ENCODE data around the gene LRMDA. TPM values are rescaled to one million over a fixed set of nuclear protein-coding genes. Genes with fewer than 3 reads are reported as not detected.

Gene LRMDA
- polyA plus RNA-seq, 3 donors = 39.8 to 59.6 (median 56.4) TPM

DNA sequence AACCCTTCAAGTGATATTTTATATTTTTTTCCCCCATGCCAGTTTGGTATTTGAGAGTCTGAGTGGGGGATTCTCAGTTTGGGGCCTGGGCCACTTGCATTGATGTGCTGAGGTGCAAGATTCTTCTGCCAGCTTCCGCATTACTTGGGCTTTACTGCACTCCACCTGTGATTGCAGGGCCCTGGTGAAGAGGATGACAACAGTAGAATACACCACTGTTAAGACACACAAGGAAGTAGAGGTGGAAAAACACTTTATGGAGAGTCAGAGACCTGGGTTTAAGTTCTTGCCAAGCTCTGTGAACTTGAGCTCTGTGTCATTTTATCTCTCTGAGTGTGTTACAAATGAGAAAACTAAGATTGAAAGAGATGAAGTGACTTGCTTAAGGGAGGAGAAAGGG, 209.4 kb downstream of the LRMDA start:
- Histone ChIP-seq H3K4me1 (ENCODE audit: control insufficient read depth in 1 of 2, insufficient read depth in 2 of 2, low read length in 2 of 2) (no peaks in the 10 kb centered on the region), H3K9me3 (replicated peaks in 1 of 2; ENCODE audit: control insufficient read depth in 1 of 2, insufficient read depth in 1 of 2, low read length in 2 of 2) (no peaks in the 10 kb centered on the region), H3K9ac (ENCODE audit: insufficient read depth, low read length, poor library complexity, severe bottlenecking) (no peak overlapping the region), H4K20me1 (ENCODE audit: insufficient read depth, low read length) (peaks cover 7% of the 10 kb centered on the region), H3K79me2 (ENCODE audit: insufficient read depth, low read length) (peaks cover 19% of the 10 kb centered on the region), H3K27ac (ENCODE audit: low read depth in 1 of 2, low read length in 2 of 2) (no peak overlapping the region), H3K4me3 (replicated peaks in 1 of 3; ENCODE audit: low read depth in 2 of 3, low read length in 3 of 3) (no peak overlapping the region), H3K27me3 (ENCODE audit: control insufficient read depth in 2 of 2, insufficient read depth in 2 of 2, low read length in 2 of 2) (no peaks in the 10 kb centered on the region), H3K4me2 (replicated peaks; ENCODE audit: extremely low read depth, low read length, poor library complexity, severe bottlenecking) (no peak overlapping the region), H3K36me3 (replicated peaks in 1 of 2; ENCODE audit: control insufficient read depth in 1 of 2, insufficient read depth in 2 of 2, low read length in 2 of 2) (no peaks in the 10 kb centered on the region), H2AFZ (ENCODE audit: insufficient read depth, low read depth, low read length, poor library complexity, severe bottlenecking) (no peak overlapping the region)
- Mint-ChIP-seq H3K27ac (peak overlapping the region in 2 of 7 donors; percentile 20 to 67), H3K36me3 (peaks cover 2 to 15% of the 10 kb centered on the region in 2 donors), H3K4me3 (no peak overlapping the region), H3K9me3 (no peaks in the 10 kb centered on the region), H3K27me3 (ENCODE audit: low read depth in 3 of 3) (no peaks in the 10 kb centered on the region), H3K4me1 (peaks cover 2% of the 10 kb centered on the region)
- no peak for TF ChIP-seq CTCF (IDR thresholded peaks at IDR 0.05)
- no peak for DNase-seq
- WGBS (ENCODE audit: insufficient coverage) = no CpG with 5 or more reads among the region's 1 CpG
- intact Hi-C loops (cut with micrococcal nuclease) = no loop called here

DNA sequence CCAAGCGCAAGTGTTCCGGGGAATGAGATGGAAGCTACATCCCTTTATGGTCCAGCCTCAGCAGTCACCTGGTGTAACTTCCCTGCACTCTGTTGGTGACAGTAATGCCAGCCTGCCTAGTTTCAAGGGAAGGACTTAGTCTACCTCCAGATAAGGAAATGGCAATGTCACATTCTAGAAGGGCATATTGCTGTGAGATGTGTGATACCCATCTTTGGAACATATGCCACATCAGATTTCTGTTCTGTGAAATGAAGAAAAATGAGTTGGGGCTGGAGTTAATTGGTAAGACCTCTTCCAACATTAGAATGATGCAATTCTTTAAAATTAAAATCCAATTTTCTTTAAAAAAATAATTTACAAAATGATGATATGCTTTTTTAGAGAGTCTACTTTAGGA, 212.0 kb downstream of the LRMDA start:
- H3K4me1 Mint-ChIP-seq = peaks cover 9% of the 10 kb centered on the region
- no peak overlapping the region for H3K27ac Mint-ChIP-seq
- no peaks in the 10 kb centered on the region for H3K27me3 Mint-ChIP-seq (ENCODE audit: low read depth in 3 of 3)
- H3K79me2 ChIP-seq (ENCODE audit: insufficient read depth, low read length) = peaks cover 24% of the 10 kb centered on the region
- no peak overlapping the region for H3K4me2 ChIP-seq (replicated peaks; ENCODE audit: extremely low read depth, low read length, poor library complexity, severe bottlenecking)
- H3K36me3 ChIP-seq (replicated peaks in 1 of 2; ENCODE audit: control insufficient read depth in 1 of 2, insufficient read depth in 2 of 2, low read length in 2 of 2) = peaks cover 0 to 6% of the 10 kb centered on the region in 2 donors
- intact Hi-C loops (cut with micrococcal nuclease) = no loop called here
- no peak for DNase-seq
- no peak overlapping the region for H2AFZ ChIP-seq (ENCODE audit: insufficient read depth, low read depth, low read length, poor library complexity, severe bottlenecking)
- H4K20me1 ChIP-seq (ENCODE audit: insufficient read depth, low read length) = peaks cover 2% of the 10 kb centered on the region
- no peak for TF ChIP-seq CTCF (IDR thresholded peaks at IDR 0.05)
- 100% methylated on average over 2 of the region's 2 CpGs for WGBS (ENCODE audit: insufficient coverage)
- peaks cover 5 to 9% of the 10 kb centered on the region in 2 donors for H3K4me1 ChIP-seq (ENCODE audit: control insufficient read depth in 1 of 2, insufficient read depth in 2 of 2, low read length in 2 of 2)
- H3K27me3 ChIP-seq (ENCODE audit: control insufficient read depth in 2 of 2, insufficient read depth in 2 of 2, low read length in 2 of 2) = no peaks in the 10 kb centered on the region
- H3K4me3 ChIP-seq (replicated peaks in 1 of 3; ENCODE audit: low read depth in 2 of 3, low read length in 3 of 3) = no peak overlapping the region
- no peak overlapping the region for H3K9ac ChIP-seq (ENCODE audit: insufficient read depth, low read length, poor library complexity, severe bottlenecking)
- no peak overlapping the region for H3K4me3 Mint-ChIP-seq
- peaks cover 5 to 16% of the 10 kb centered on the region in 2 donors for H3K36me3 Mint-ChIP-seq
- H3K27ac ChIP-seq (ENCODE audit: low read depth in 1 of 2, low read length in 2 of 2) = no peak overlapping the region
- H3K9me3 ChIP-seq (replicated peaks in 1 of 2; ENCODE audit: control insufficient read depth in 1 of 2, insufficient read depth in 1 of 2, low read length in 2 of 2) = no peaks in the 10 kb centered on the region
- H3K9me3 Mint-ChIP-seq = peaks cover 0 to 1% (median 0%) of the 10 kb centered on the region in 7 donors

All from CD14-positive monocyte (primary cell).